Stimulated activated CD4-positive, alpha-beta T cell treated with anti-CD3 and anti-CD28 coated beads, Interleukin-1b, Interleukin-23, amount 100 ng/mL, for 4 hours (primary cell): ENCODE measurements around the gene TTC19.
"Not testable (repeated sequence)": the region's sequence is repeated elsewhere in the genome, so short reads cannot be mapped to it uniquely, and the experiment has no call there.

Source experiments
- DNase-seq, 2 donors: peaks; one replicate each; pipeline ENCODE4 v3.0.0-alpha.2; 2020; ENCODE audit warnings: low read depth in 2 of 2

TTC19 gene

DNA sequence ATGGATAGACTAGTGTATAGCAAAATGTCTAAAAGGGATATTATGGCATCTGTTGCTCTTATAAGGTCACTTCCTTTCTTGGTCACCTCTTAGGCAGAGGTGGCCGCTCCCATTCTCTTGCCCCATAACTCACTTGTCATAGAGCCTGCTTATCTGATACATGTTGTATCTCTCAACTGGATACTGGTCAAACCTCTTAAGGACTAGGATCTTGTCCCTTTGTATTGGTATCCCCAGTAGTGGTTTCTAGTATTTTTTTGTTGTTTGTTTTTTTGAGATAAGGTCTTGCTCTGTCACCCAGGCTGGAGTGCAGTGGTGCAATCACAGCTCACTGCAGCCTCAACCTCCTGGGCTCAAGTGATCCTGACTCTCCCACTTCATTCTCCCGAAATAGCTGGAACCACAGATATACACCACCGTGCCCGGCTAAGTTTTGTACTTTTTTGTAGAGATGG lies 27.1 kb upstream of the TTC19 start:
- DNase-seq, result no peak

GRCh38 chr17:15973016-15973415 lies 26.6 kb upstream of the TTC19 start:
- no peak for DNase-seq

- no peak for DNase-seq
Observed at GRCh38 chr17:15973834-15974233, 25.8 kb upstream of the TTC19 start.

- DNase-seq, result no peak
Observed at GRCh38 chr17:15977894-15978293, 21.7 kb upstream of the TTC19 start.

DNA sequence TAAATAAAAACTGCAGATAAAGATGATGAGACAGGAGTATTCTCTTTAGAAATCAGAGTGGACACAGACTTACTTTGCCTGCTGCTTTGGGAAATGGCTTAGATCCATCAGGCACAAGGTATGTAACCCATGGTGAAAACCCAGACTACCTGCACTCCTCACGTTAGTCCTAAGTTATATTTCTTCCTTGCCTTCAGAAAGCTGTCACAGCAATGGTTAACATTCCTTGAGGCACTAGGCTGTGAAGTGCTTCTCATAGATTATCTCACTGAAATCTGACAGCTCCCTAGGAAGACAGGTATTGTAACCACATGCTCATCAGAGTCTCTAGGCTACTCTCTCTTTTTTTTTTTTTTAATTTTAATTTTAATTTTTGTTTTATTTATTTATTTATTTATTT lies 21.0 kb upstream of the TTC19 start:
- DNase-seq, result no peak

DNA sequence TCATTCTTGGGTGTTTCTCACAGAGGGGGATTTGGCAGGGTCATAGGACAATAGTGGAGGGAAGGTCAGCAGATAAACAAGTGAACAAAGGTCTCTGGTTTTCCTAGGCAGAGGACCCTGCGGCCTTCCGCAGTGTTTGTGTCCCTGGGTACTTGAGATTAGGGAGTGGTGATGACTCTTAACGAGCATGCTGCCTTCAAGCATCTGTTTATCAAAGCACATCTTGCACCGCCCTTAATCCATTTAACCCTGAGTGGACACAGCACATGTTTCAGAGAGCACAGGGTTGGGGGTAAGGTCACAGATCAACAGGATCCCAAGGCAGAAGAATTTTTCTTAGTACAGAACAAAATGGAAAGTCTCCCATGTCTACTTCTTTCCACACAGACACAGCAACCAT lies 20.6 kb upstream of the TTC19 start:
- DNase-seq, result not testable (repeated sequence)

DNA sequence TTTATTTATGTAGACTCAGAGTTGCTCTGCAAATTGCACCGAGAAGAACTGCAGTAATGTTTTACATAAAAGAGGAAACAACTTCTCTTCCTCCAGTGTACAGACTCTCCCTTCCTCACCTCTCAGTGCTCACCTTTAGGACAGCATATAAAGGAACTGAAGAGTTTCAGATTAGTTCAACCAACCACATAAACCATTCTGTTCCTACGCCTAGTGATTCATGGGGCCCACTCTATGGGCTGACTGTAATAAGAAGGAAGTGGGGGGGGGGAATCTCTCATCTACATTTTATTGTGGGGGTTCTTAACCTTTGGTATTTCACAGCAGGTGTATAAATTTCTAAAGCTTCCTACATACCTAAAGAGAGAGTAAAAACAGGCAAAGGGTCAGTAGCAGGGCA lies 18.4 kb upstream of the TTC19 start:
- DNase-seq, result no peak

- no peak for DNase-seq
Observed at GRCh38 chr17:15981646-15982580, 17.7 kb upstream of the TTC19 start.

- DNase-seq, result no peak
Observed at GRCh38 chr17:15996322-15996721, 3.3 kb upstream of the TTC19 start.

DNA sequence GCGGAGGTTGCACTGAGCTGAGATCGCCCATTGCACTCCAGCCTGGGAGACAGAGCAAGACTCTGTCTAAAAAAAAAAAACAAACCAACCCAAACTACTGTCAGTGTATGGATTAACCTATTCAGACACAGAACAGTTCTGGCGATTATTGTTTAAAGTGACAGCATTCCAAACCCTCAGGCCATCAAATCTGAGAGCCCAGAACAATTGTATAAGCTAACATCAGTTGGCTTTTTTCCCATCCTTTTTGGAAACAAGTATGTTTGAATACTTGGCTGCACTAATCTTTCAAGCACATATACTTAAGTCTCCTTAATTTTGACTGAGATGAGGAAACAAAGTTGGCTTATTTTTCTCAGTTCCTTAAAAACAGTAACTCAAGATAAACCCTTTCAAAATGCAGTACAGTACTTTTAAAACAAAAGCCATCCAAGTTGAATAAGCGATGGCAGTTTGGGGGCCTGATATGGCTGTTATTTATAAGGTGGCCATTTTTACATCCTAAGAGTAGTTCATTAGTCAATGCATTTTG lies 1.5 kb upstream of the TTC19 start:
- DNase-seq, result no peak

- peak in 1 of 2 donors; percentile 20 for DNase-seq
Observed at GRCh38 chr17:15999974-16000827, 577 bp downstream of the TTC19 start.

DNA sequence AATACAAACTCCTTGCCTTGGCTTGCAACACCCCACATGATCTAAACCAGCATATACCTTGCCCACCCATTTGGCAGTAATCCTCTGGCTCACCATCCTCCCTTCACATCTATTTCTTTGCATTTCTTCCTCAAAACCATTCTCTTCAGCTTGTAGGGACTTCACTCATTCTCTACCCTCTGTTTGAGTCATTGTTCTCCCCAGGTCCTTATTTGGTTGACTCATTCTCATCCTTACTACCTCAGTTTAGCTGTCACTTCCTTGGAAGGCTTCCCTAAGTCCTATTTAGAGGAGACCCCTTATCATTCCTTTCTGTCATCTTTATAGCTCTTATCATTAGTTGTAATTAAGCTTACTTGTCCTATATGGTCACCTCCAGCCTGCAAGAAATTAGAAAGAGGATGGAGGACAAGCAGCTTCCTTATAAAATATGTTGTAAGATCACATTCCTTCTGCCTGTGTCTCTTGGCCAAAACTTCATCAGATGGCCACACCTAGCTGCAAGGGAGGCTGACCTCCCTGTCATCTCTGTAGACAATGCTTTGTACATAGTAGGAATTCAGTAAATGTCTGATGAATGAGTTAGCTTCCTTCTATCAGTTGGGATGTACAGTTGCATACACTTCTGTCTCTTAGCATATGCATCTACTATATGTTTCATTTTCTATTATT lies 1.7 kb downstream of the TTC19 start:
- DNase-seq, result no peak

GRCh38 chr17:16002708-16003260 lies 3.2 kb downstream of the TTC19 start:
- no peak for DNase-seq

GRCh38 chr17:16003841-16004240 lies 4.2 kb downstream of the TTC19 start:
- DNase-seq, result no peak

DNA sequence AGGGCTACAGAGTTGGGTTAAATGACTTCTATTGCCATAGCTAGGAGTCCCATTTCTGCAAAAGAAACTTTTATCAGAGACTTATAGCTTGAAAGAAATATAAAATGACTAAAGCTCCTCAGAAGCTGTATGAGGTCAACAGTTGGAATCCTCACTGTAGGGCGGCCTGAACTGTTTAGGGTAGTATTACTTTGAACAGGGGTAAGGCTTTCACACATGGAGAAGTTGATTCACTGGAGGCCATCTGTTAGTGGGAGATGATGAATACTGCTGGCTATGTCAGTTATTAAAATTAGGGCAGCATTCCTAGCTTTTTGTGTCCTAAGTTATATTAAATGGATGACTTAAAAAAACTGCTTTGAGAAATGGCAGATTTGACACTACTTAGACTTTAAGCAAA lies 6.0 kb downstream of the TTC19 start:
- DNase-seq, result no peak

DNA sequence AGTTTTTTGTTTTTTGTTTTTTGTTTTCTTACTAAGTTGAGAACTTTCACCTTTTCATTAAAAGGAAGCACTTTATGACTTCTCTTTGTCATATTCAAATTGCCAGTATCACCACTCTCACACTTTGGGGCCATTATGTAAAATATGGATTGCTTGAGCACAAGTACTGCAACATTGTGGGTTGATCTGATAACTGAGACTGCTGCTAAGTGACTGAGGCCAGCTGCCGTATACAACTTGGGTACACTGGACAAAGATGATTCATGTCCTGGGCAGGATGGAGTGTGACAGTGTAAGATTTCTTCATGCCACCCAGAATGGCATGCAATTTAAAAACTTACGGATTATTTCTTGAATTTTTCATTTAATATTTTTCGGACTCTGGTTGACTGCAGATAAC lies 7.8 kb downstream of the TTC19 start:
- no peak for DNase-seq

DNA sequence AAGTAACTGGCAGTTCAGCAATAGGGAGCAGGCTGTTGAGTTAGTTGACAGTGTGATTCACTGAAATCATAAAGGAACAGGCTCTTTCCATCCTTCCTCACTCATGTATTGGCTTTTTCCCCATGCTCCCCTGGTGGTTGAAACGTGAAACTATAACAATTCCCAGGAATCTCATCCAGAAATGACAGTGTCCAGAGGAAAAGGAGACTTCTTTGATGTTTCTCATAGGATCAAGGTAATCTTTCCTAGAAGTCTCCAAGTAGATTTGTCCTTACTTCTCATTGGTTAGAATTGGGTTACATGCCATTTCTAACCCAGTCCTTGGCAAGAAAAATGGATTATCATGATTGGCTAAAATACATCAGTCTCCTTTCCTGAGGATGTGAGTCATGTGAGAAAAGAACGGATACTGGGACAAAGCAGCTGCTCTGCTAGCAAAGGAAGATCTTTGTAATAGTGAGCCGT lies 14.4 kb downstream of the TTC19 start:
- no peak for DNase-seq

GRCh38 chr17:16019347-16019746 lies 19.7 kb downstream of the TTC19 start:
- no peak for DNase-seq

DNA sequence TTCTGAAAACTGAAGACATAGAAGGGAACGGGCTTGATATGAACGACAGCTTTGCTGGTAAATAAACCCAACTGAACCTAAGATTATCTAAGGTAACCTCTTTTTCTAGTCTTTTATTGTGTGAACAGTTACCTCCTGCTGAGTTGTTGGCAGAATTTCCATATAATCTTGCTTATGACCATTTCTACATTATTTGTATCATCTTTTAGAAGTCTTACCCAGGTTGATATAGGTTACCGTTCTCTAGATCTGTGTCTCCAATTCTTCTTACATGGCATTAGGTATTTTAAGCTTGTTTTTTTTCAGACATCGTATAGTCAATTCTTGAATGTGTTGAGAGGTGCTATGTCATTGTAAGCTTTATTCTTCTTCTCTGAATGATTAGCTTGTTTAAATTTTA lies 24.3 kb downstream of the TTC19 start:
- DNase-seq, result no peak

- no peak for DNase-seq
Observed at GRCh38 chr17:16025202-16025601, 25.6 kb downstream of the TTC19 start.

DNA sequence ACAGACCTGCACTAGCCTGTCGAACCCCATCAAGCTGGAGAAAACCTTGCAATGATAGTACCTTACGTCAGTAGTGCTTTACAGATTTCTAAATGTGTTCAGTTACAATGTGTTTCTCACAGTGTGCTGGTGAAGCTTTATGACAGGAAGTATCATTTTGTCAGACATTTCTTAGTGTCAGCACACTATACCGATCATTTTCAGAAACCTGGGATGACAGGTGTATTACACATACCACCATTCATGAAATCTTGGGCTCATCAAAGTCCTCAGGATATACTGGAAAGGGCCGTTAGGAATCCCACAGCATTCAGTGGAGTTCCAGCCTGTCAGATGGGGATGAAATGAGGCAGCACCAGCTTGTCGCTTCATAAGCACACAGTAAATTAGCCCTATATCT lies 27.3 kb downstream of the TTC19 start:
- no peak for DNase-seq
